Gastrocnemius medialis (tissue), 4 donors: ENCODE data around the gene VDAC1. TPM values are rescaled to one million over a fixed set of nuclear protein-coding genes. Genes with fewer than 3 reads are reported as not detected.

Experiments used
- ATAC-seq, 2 donors: fragments of 150-250 bp; one replicate each; pipeline ENCODE4 v1.9.1; 2016
- DNase-seq, 2 donors: peaks; one replicate each; pipeline ENCODE4 v3.0.0-alpha.2; 2019
- H3K27ac ChIP-seq, 4 donors: fragments of 200-600 bp; sonication (generic); 1 replicate in 1 of 4; 2 replicates in 3 of 4; pipeline ENCODE4 v1.5.1; 2016 to 2018; ENCODE audit warnings: mild to moderate bottlenecking in 2 of 4, moderate library complexity in 1 of 4
- H3K27me3 ChIP-seq, 3 donors: fragments of 200-600 bp; sonication (generic) in 2 of 3; 1 replicate in 1 of 3; 2 replicates in 2 of 3; pipeline versions ENCODE4 v1.5.1 to v1.6.0; 2016 to 2019; ENCODE audit warnings: mild to moderate bottlenecking in 1 of 3, moderate library complexity in 1 of 3
- H3K36me3 ChIP-seq, 2 donors: fragments of 200-600 bp; sonication (generic) in 1 of 2; one replicate each; pipeline ENCODE4 v1.5.1; 2017 to 2018
- H3K4me1 ChIP-seq, 2 donors: fragments of 200-600 bp; sonication (generic) in 1 of 2; one replicate each; pipeline ENCODE4 v1.5.1; 2016 to 2017; ENCODE audit warnings: mild to moderate bottlenecking in 2 of 2
- H3K4me3 ChIP-seq, 4 donors: fragments of 200-600 bp; sonication (generic) in 3 of 4; 1 replicate in 1 of 4; 2 replicates in 3 of 4; pipeline ENCODE4 v1.5.1; 2016 to 2019; ENCODE audit warnings: mild to moderate bottlenecking in 2 of 4
- H3K9me3 ChIP-seq, 3 donors: fragments of 200-600 bp; sonication (generic) in 2 of 3; 1 replicate in 1 of 3; 2 replicates in 2 of 3; pipeline ENCODE4 v1.5.1; 2016 to 2019
- POLR2A ChIP-seq, 2 donors: fragments of 450-650 bp; IDR thresholded peaks; one replicate each; pipeline ENCODE4 v1.6.1; 2017; ENCODE audit warnings: antibody characterized with exemption in 2 of 2, mild to moderate bottlenecking in 2 of 2, moderate library complexity in 2 of 2
- in situ Hi-C, 4 donors: fragments of 200-750 bp; cut with MboI; loops; one replicate each; pipeline versions ENCODE4 v1.15.0 to v1.8.0; 2017; ENCODE audit warnings: low sequenced_read_pairs in 4 of 4
- intact Hi-C: fragments of 100-400 bp; cut with DNase I; formaldehyde crosslinking; loops from one replicate; pipeline ENCODE4 v1.15.1; 2023; ENCODE audit warnings: low total_unique reads
- total RNA-seq, 4 donors: library from RNA; depleted of rRNA; stranded (reverse); fragments of >200 nt; gene quantifications; one replicate each; pipeline versions ENCODE4 v1.1.0 to v1.2.3, GENCODE V29; 2016
- TF ChIP-seq, protein P1 (sequence below), 5 experiments: fragments of 450-650 bp in 3 of 5; fragments of 200-600 bp in 2 of 5; sonication (generic) in 2 of 5; IDR thresholded peaks in 4 of 5; conservative IDR thresholded peaks in 1 of 5; 1 replicate in 4 of 5; 2 replicates in 1 of 5; pipeline ENCODE4 v1.5.1; 2016 to 2019; ENCODE audit warnings: antibody characterized with exemption in 5 of 5, mild to moderate bottlenecking in 3 of 5, moderate library complexity in 3 of 5

VDAC1 gene
- total RNA-seq, 4 donors from 2014 or later: 412 to 611 (median 495) TPM

DNA sequence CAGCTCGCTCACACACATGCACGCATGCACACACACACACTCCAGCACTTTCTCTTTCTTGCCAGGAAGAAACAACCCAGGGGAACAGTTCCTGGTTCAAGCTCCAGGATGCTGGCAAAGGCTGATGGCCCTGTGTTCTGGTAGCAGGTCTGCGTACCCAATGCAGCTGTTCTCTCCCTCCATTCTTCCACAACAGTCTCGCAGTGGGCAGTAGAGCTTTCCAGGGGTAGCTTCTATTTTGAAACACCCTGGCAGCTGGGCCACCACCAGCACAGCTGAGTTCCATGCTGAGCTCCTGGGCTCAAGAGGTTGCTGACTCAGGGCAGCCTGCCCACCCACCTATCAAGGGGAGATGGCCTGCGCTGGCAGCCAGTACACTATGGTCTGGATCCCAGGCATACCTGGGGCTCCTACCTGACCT is 4.7 kb downstream of the VDAC1 start:
- peak overlapping the region in 1 of 4 donors; percentile 11 for H3K4me3 ChIP-seq
- no peaks in the 10 kb centered on the region for H3K27me3 ChIP-seq
- peak; percentile 68 to 91 for DNase-seq
- peak overlapping the region; percentile 91 to 100 (median 98) for H3K27ac ChIP-seq
- intact Hi-C loops (loop anchor here (5.0 to 10.0 kb wide), 3 partner anchors 227 to 1625 kb away; partner anchors contain the start of gene PPP2CA), in situ Hi-C loops (no loop called here)
- peaks cover 84 to 85% of the 10 kb centered on the region in 2 donors for H3K4me1 ChIP-seq
- peak in 1 of 2 donors; percentile 8 for TF ChIP-seq POLR2A (IDR thresholded peaks at IDR 0.05)
- TF ChIP-seq, protein P1, sequence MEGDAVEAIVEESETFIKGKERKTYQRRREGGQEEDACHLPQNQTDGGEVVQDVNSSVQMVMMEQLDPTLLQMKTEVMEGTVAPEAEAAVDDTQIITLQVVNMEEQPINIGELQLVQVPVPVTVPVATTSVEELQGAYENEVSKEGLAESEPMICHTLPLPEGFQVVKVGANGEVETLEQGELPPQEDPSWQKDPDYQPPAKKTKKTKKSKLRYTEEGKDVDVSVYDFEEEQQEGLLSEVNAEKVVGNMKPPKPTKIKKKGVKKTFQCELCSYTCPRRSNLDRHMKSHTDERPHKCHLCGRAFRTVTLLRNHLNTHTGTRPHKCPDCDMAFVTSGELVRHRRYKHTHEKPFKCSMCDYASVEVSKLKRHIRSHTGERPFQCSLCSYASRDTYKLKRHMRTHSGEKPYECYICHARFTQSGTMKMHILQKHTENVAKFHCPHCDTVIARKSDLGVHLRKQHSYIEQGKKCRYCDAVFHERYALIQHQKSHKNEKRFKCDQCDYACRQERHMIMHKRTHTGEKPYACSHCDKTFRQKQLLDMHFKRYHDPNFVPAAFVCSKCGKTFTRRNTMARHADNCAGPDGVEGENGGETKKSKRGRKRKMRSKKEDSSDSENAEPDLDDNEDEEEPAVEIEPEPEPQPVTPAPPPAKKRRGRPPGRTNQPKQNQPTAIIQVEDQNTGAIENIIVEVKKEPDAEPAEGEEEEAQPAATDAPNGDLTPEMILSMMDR (IDR thresholded peaks at IDR 0.05 in 4 of 5, conservative IDR thresholded peaks at IDR 0.05 in 1 of 5): no peak
- ATAC-seq: peak; percentile 24 to 58
- no peaks in the 10 kb centered on the region for H3K36me3 ChIP-seq
- H3K9me3 ChIP-seq: no peaks in the 10 kb centered on the region

DNA sequence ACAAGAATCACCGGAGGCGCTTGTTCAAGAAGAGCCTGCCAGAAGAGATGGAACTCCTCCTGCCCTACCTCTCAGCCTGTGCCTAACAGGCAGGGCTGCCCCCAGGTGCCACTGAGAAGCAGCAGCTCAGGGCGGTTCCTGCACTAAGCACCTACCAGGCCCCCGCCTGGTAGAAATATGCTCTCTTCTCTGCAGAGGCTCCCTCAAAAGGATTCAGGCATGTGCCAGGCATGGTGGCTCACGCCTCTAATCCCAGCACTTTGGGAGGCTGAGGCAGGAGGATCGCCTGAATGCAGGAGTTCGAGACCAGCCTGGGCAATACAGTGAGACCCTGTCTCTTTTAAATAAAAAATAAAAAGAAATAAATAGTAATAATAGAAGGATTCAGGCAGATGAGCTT is 6.0 kb downstream of the VDAC1 start:
- H3K36me3 ChIP-seq: no peaks in the 10 kb centered on the region

DNA sequence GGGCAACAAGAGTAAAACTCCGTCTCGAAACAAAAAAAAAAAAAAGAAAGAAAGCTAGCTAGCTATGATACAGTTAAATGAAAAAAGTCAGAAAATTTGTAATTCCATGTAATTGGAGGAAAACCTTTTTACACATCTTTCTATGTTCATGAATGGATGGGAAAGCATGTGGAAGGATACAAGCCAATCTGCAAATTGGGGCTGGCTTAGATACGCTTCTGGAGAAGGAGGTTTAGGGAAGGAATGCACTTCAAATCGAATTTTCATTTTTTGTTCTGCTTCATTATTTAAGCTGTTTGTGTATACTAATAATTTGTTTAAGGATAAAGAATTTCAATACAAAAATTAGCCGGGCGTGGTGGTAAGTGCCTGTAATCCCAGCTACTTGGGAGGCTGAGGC is 6.7 kb downstream of the VDAC1 start:
- no peaks in the 10 kb centered on the region for H3K36me3 ChIP-seq
- DNase-seq: no peak
- H3K27me3 ChIP-seq: no peaks in the 10 kb centered on the region
- no peak for ATAC-seq
- in situ Hi-C loops: no loop called here
- no peaks in the 10 kb centered on the region for H3K9me3 ChIP-seq
- intact Hi-C loops: no loop called here
- no peak for TF ChIP-seq POLR2A (IDR thresholded peaks at IDR 0.05)
- TF ChIP-seq, protein P1 (IDR thresholded peaks at IDR 0.05 in 4 of 5, conservative IDR thresholded peaks at IDR 0.05 in 1 of 5): no peak
- no peak overlapping the region for H3K4me3 ChIP-seq
- peak overlapping the region; percentile 91 to 100 (median 98) for H3K27ac ChIP-seq
- peaks cover 97 to 99% of the 10 kb centered on the region in 2 donors for H3K4me1 ChIP-seq

More for the DNA sequence above, 6.0 kb downstream of the VDAC1 start:
- no peaks in the 10 kb centered on the region for H3K9me3 ChIP-seq
- intact Hi-C loops (no loop called here), in situ Hi-C loops (no loop called here)
- ATAC-seq (no peak), DNase-seq (no peak)
- peaks cover 96 to 98% of the 10 kb centered on the region in 2 donors for H3K4me1 ChIP-seq
- no peak overlapping the region for H3K4me3 ChIP-seq
- no peaks in the 10 kb centered on the region for H3K27me3 ChIP-seq
- TF ChIP-seq POLR2A (IDR thresholded peaks at IDR 0.05): no peak
- TF ChIP-seq, protein P1 (IDR thresholded peaks at IDR 0.05 in 4 of 5, conservative IDR thresholded peaks at IDR 0.05 in 1 of 5): no peak
- H3K27ac ChIP-seq: peak overlapping the region; percentile 91 to 100 (median 98)

DNA sequence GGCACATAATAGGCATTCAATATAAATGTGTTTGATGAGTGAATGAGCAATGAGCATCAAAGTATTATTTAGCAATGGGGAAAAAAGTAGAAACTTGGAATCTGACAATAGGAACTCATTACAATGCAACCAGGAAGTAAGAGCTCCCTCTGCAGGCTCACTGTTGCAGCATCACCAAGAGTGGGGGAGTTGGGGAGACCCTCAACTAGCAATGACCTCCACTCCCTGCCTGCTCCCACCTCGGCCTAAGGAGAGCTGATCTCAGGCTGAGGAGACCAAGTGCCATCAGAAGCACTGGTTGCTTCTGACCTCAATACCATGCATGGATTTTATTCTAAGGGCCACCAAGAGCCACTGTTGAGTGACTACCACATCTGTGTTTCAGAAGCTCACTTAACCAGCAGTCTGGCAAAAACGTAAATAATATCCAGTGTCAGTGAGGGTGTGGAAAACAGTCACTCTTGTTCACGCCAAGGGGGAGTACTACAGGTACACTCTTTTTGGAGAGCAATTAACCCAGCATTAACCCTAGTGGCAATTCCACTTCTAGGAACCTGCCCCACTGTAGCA is 8.0 kb downstream of the VDAC1 start:
- H3K36me3 ChIP-seq: peaks cover 0 to 2% of the 10 kb centered on the region in 2 donors
- H3K27ac ChIP-seq: peak overlapping the region; percentile 91 to 100 (median 98)
- intact Hi-C loops (no loop called here), in situ Hi-C loops (no loop called here)
- peaks cover 97 to 99% of the 10 kb centered on the region in 2 donors for H3K4me1 ChIP-seq
- H3K4me3 ChIP-seq: no peak overlapping the region
- no peak for DNase-seq
- H3K27me3 ChIP-seq: no peaks in the 10 kb centered on the region
- TF ChIP-seq, protein P1 (IDR thresholded peaks at IDR 0.05 in 4 of 5, conservative IDR thresholded peaks at IDR 0.05 in 1 of 5): peak in 4 of 5 experiments; percentile 8 to 44 (median 22)
- no peak for TF ChIP-seq POLR2A (IDR thresholded peaks at IDR 0.05)
- ATAC-seq: no peak
- H3K9me3 ChIP-seq: no peaks in the 10 kb centered on the region
